GM12875 (cell line): ENCODE data around the gene RABGAP1L.
"Not testable (repeated sequence)": the region's sequence is repeated elsewhere in the genome, so short reads cannot be mapped to it uniquely, and the experiment has no call there.

ENCODE experiments used
- H3K4me3 ChIP-seq: one replicate; pipeline ENCODE4 v1.5.1; 2011; ENCODE audit warnings: low read depth, low read length, control low read depth
- TF ChIP-seq, protein P1 (sequence below): IDR thresholded peaks from 2 replicates; pipeline ENCODE4 v1.5.1; 2011; ENCODE audit warnings: low read depth, mild to moderate bottlenecking, control low read depth, inconsistent platforms, low read length, moderate library complexity, borderline replicate concordance; ENCODE audit not compliant: insufficient read depth

The RABGAP1L gene

DNA sequence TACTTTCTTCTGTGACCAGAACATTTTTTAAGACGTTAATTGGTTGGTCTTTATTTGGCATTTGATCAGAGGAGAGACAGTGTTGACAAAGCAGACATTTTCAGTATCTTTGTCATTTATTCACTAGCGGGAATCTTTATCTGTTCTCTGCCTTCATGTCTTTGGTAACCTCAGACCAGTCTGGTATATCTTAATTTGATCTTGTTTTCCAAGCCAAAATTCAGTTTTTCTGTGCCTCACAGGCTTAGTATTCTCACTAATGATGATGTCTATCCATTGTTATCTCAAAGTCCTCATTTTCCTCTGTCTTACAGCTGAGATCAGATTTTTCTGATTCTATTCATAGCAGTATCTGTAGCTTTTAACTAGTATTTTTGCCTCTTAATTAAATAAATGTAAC, 447.2 kb downstream of the RABGAP1L start:
- TF ChIP-seq, protein P1, sequence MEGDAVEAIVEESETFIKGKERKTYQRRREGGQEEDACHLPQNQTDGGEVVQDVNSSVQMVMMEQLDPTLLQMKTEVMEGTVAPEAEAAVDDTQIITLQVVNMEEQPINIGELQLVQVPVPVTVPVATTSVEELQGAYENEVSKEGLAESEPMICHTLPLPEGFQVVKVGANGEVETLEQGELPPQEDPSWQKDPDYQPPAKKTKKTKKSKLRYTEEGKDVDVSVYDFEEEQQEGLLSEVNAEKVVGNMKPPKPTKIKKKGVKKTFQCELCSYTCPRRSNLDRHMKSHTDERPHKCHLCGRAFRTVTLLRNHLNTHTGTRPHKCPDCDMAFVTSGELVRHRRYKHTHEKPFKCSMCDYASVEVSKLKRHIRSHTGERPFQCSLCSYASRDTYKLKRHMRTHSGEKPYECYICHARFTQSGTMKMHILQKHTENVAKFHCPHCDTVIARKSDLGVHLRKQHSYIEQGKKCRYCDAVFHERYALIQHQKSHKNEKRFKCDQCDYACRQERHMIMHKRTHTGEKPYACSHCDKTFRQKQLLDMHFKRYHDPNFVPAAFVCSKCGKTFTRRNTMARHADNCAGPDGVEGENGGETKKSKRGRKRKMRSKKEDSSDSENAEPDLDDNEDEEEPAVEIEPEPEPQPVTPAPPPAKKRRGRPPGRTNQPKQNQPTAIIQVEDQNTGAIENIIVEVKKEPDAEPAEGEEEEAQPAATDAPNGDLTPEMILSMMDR, result no peak

DNA sequence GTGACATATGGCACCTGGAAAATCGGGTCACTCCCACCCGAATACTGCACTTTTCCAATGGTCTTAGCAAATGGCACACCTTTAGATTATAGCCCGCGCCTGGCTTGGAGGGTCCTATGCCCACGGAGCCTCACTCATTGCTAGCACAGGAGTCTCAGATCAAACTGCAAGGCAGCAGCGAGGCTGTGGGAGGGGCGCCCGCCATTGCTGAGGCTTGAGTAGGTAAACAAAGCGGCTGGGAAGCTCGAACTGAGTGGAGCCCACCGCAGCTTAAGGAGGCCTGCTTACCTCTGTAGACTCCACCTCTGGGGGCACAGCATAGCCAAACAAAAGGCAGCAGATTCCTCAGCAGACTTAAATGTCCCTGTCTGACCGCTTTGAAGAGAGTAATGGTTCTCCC, 458.6 kb downstream of the RABGAP1L start:
- not testable (repeated sequence) for H3K4me3 ChIP-seq

More for the DNA sequence above, 447.2 kb downstream of the RABGAP1L start:
- no peak overlapping the region for H3K4me3 ChIP-seq

DNA sequence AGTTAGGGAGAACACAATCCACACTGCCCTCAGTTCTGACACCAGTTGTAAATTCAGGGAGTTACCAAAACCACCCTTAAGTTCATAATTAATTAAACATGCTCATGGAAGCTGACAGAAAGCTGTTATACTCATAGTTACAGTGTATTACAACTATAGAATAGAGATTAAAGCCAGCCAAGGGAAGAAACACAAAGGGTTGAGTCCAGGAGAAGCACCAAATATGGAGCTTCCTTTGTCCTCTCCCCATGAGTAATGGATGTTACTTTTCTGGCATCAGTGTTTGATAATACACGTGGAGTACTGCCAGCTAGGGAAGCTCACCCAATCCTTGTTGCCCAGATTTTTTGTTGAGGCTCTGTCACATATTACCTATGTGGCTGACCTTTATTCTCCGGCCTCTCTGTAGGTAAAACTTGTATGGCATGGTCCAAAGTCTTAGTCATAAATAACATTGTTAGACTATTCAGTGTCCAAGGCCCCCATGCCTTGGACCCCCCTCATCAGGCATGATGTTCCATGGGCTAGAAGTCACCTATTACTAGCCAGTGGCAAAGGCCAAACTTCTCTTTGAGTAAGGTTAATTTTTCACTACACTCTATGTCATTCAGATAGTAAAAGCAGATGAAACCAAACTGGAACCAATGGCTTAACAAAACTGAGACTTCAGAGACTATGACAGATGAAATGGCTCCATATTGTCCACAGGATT, 464.2 kb downstream of the RABGAP1L start:
- TF ChIP-seq, protein P1, result no peak
- H3K4me3 ChIP-seq, result no peak overlapping the region

DNA sequence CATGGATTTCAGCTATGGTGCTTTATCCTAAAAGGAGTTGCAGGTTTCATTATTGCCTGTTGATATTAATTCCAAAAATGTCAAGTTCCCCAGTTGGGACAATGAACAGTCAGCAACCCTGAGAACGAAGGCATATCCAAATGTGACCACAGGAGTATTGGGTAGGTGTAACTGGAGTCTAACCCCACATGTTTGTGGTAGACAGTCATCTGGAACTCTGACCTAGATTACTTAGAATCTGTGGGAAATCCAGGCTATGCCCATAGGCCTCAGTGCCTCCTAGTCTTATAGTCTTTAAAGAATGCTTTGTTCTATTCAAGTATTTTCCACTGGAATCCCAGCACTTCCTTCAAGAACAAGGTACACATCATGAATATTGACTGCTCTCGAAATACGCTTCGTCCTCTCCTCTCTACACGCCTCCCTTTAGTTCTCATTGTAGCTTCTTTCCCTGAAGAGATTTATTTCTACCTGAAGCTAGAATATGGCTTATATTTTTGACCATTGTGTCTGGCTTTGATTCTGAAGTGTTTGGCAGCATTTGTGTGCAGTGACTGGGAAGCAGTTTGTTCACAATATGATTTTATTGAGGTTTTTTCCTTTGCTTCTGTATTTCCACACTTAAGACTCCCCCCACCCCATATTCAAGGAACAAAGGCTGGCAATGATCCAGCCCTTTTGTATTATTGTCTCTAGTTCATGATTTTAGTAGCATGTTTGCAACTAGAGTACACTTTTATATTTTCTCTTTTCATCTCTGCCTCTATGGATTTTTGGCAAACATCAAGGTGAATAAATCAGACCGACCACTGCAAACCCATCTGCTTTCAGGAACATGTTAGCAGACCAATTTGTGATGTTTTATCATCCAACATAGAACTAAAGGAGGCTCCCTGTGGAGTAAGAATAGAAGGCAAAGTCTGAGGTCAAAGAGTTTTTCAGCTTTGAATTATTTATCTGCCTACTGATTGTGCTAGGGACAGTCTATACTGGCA, 467.0 kb downstream of the RABGAP1L start:
- TF ChIP-seq, protein P1, result no peak
- no peak overlapping the region for H3K4me3 ChIP-seq

DNA sequence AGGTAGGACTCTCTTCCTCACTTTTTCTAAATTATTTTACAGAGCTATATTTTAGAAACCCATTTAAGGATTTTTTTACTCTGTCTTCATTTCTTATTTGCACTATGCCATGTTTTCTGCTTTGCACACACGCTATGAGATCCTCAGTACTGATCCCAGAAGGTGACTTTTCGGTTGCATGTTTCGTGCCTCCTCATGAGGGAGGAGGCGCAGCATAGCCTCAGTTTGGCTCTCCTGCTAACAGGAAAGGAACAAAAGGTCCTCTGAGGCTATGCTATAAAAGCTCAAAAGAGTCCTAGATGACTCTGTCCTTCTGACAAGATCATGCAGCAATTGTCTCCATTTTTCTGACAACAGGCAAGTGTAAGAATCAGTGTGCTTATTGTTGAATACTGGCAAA, 478.2 kb downstream of the RABGAP1L start:
- H3K4me3 ChIP-seq, result no peak overlapping the region
- TF ChIP-seq, protein P1, result no peak

DNA sequence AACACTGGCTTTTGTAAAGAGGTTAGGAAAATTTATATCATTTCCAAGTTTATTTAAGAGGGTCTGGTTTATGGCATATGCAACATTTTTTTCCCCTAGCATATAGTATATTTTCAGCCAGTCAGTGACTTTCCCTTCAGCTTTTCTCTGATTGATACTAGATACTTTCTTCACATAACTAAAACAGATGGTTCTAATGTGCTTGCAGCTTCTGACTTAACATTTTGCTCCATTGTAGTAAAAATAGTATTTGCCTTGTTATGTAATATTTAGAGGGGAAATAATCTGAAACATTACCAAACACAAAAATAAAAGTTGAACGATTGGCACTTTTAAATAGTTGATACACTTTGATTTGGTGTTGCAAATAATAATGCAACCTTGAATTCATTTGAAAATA, 480.1 kb downstream of the RABGAP1L start:
- H3K4me3 ChIP-seq, result no peak overlapping the region
- TF ChIP-seq, protein P1, result no peak

DNA sequence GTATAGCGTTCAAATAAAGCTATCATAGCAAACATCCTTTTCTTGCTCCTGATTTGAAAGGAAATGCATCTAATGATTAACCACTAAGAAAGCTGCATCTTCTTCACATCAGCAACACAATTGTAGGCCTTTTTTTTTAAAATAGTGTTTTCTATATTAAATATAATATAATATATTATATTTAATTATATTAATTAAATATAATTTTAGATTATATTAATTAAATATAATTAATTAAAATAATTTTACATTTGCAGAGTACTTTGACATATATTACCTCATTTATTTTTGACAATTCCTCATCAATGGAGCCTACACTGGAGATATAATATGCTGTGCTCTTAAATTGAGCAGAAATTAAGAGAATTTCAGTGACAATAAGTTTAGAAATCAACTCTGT, 481.5 kb downstream of the RABGAP1L start:
- TF ChIP-seq, protein P1, result no peak
- no peak overlapping the region for H3K4me3 ChIP-seq
